HG03442 (cell line): Measurements from ENCODE around the gene SVOPL.
"Not testable (repeated sequence)": the region's sequence is repeated elsewhere in the genome, so short reads cannot be mapped to it uniquely, and the experiment has no call there.

Experiments used
- ATAC-seq: cut with Tn5 transposase; IDR thresholded peaks from one replicate; pipeline ENCODE4 v1.9.1; 2021; ENCODE audit warnings: mild to moderate bottlenecking, moderate library complexity; ENCODE audit not compliant: unreplicated experiment

SVOPL gene, protein sequence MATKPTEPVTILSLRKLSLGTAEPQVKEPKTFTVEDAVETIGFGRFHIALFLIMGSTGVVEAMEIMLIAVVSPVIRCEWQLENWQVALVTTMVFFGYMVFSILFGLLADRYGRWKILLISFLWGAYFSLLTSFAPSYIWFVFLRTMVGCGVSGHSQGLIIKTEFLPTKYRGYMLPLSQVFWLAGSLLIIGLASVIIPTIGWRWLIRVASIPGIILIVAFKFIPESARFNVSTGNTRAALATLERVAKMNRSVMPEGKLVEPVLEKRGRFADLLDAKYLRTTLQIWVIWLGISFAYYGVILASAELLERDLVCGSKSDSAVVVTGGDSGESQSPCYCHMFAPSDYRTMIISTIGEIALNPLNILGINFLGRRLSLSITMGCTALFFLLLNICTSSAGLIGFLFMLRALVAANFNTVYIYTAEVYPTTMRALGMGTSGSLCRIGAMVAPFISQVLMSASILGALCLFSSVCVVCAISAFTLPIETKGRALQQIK

DNA sequence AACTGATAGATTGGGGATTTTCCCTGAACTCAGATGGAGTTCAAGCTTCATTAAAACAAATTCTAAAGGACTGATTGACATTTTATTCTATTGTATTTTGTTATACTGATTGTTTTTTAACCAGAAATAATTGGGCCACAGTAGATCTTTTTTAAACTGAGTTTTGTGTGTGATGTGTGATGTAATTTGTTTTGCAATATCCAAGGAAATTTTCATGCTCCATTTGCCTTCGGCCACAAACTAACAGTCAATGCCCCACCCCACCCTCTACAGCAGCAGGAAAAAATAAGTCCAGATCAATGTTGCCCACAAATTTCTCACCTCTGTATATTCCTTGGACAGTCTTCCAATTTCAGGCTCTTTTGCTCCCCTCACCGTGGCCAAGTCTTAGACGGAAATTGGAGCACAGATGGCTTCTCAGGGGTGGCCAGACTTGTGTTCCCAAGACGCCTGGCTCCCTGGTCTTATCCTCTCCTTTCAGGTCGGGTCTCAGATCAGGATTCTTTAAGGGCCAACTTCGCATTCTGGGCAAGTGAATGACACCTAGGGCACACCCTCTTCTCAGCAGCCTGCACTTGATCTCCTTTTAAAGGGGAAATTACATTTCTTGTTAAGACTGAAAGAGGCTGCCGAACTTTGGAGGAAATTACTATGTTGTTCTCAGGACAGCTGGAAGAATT lies at the start of gene SVOPL:
Gene SVOPL, minus strand, starts transcription at position 506 of the 680 bp plus-strand sequence. CDS start 22,317 bp downstream, outside the sequence.
- no peak for ATAC-seq

GRCh38 chr7:138750473-138750872 lies 49.3 kb upstream of the SVOPL start:
- no peak for ATAC-seq

GRCh38 chr7:138749960-138750359 lies 48.8 kb upstream of the SVOPL start:
- ATAC-seq, result no peak

- no peak for ATAC-seq
Observed at GRCh38 chr7:138748666-138749065, 47.5 kb upstream of the SVOPL start.

- ATAC-seq, result no peak
Observed at GRCh38 chr7:138746073-138746472, 44.9 kb upstream of the SVOPL start.

- no peak for ATAC-seq
Observed at GRCh38 chr7:138745189-138745588, 44.0 kb upstream of the SVOPL start.

DNA sequence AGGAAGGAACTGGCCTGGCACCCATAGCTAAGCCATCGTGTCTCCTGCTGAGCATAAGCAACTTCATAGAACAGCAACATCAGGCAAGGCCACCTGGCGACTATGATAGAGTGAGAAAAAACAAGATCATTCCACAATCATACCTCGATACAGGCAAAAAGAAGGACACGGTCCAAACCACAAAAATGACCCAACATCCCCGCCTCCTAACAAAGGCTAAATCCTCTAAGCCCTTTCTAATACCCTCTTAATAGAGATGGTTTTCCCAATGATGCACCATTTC lies 40.2 kb upstream of the SVOPL start:
- no peak for ATAC-seq

GRCh38 chr7:138739859-138740258 lies 38.7 kb upstream of the SVOPL start:
- no peak for ATAC-seq

GRCh38 chr7:138738551-138739335 lies 37.6 kb upstream of the SVOPL start:
- peak; percentile 92 for ATAC-seq

DNA sequence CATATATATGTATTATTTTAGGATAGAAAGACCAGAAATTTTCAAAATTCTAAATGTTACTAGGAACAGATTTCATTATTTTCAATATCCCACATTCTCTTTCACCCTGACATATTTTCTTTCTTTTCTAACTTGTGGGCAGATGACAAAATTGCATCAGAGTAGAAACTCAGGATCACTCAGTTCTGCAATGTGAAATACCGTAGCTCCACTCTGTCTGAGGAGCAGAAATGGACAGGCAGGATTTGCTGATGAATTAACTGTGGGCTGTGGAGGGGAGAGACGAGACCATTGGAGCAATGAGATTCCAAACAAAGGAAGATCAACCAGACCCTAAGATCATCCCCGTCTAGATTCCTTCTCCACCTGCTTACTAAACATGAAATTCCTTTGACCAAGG lies 37.0 kb upstream of the SVOPL start:
- no peak for ATAC-seq

GRCh38 chr7:138735399-138735798 lies 34.2 kb upstream of the SVOPL start:
- no peak for ATAC-seq

GRCh38 chr7:138731733-138732132 lies 30.6 kb upstream of the SVOPL start:
- ATAC-seq, result not testable (repeated sequence)

DNA sequence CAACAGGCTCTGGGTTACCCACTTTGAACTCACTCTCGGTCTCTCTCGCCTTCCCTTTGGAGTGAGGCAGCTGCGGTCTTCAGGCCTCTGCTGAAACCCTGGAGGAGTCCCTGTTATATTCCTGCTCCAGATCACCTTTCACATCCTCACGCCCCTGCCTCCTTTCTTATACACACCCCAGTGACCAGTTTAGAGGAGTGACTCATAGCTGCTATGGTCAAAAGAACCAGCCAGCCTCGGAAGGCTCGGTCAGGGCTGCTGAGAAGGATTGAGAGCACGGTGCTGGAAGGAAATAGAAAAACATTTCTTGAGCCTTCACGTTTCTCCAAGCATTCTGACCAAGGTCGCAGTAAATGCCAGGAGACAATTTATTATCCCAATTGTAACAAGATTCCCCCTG lies 28.3 kb upstream of the SVOPL start:
- ATAC-seq, result no peak

- ATAC-seq, result no peak
Observed at GRCh38 chr7:138727336-138728099, 26.4 kb upstream of the SVOPL start.

DNA sequence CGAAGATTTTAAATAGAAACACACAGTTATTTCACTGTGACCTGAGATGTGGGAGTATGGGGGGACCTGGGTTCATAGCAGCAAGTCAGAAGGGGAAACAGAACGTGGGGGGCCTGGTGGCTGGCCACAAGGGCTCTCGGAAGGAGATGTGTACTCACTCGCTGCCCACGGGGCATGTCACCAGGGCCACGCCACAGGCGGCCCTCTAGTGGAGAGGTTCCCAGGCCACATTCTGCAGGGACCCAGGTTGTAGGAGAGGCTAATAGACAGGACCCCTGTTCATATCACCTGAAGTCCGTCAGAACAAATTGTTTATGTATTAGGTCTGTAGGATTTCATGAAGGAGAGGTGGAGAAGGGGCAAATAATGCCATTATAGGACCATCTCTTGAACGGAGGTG lies 25.1 kb upstream of the SVOPL start:
- ATAC-seq, result no peak

- ATAC-seq, result no peak
Observed at GRCh38 chr7:138720286-138720685, 19.1 kb upstream of the SVOPL start.

DNA sequence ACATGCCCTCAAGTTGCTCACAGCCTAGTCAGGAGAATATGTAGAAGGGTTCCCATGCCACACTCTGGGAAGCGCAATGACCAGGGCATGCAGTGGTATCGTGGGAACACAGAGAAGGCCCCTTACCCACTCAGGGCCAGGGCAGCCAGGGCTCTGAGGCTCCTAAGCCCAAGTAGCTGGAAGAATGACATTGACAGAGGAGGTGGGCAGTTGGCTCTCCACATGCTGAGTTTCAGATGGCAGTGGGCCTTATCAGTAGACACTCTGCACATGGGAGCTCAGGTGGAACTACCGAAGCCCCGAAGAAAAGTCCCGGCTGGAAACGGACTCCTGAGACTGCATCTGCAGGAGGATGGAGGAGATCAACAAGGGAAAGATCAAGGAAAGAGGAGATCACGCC lies 15.7 kb upstream of the SVOPL start:
- no peak for ATAC-seq

- ATAC-seq, result no peak
Observed at GRCh38 chr7:138713191-138713590, 12.0 kb upstream of the SVOPL start.

DNA sequence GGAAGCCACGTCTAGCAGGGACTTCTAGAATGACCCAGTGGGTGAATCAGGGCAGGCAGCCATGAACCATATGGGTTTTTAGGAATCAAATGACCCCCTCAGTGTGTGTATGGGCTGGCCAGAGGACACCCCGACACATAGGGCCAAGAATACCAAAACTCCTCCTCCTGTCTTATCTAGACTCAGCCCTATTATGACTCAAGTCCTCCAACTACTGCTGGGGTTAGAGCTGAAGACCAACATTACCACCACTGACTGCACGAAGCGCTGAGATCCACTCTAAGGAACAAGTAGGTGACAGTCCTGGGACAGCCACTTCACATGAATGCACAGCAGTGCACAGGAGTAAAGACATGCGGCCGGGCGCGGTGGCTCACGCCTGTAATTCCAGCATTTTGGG lies 11.5 kb upstream of the SVOPL start:
- no peak for ATAC-seq

DNA sequence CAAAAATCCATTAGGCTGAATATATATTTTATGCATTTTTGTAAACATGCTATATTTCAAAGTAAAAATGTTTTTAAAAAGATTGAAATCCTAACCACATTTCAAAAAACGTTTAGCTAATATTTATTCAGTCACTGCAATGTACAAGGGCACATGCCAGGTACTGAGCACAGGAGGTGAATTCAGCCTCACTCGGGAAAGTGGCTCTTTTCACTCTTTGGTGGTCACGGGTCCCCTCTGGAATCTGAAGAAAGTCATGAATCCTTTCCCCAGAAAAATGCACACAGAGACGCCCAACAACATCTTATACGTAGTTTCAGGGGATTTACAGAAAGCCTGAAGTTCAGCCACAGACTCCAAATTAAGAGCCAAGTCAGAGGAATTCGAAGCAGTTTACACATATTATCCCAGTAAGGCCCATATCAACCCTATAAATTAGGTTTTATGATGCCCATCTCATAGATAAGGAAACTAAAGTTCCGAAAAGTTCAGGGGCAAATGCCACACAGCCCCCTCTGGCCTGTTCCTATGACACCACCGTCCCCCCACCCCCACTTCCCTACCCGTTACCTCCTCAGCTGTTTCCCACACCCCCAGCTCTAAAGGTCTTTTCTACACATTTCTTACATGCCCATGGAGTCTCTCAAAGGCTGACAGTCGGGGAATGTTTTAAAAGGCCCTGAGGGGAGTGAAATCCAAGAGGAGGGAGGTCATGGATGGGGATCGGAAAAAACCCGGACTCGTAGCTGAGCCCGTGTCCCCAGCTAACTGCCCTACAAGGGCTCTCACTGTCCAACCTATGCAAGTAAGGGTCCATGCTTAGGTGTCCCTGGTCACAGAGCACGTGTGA lies 9.6 kb upstream of the SVOPL start:
- no peak for ATAC-seq
